H1 (cell line): ENCODE measurements around the gene SNRNP70. TPM values are rescaled to one million over a fixed set of nuclear protein-coding genes. Genes with fewer than 3 reads are reported as not detected.

Experiments
- CTCF ChIA-PET: fragments of 300-600 bp; sonication (Branson Sonifier 250); formaldehyde crosslinking; loops from one replicate; lab custom pipeline; 2021; ENCODE audit not compliant: partially characterized antibody; lab: Charles Lee
- POLR2A ChIA-PET: fragments of 300-600 bp; sonication (Branson Sonifier 250); formaldehyde crosslinking; loops from one replicate; lab custom pipeline; 2021; ENCODE audit warnings: inconsistent platforms; ENCODE audit not compliant: partially characterized antibody; lab: Charles Lee
- DNase-seq, 2 experiments: peaks; one replicate each; pipeline versions ENCODE4 v3.0.0 to v3.0.0-alpha.2; 2010 to 2022; ENCODE audit warnings: low spot score in 2 of 2, low read depth in 1 of 2, mixed read lengths in 1 of 2
- FAIRE-seq: peaks from 2 replicates; lab custom pipeline; 2011; peaks lifted over from hg19 to GRCh38; lab: Jason Lieb, UNC
- H2AFZ ChIP-seq: 2 replicates; pipeline ENCODE4 v1.8.1; 2012; ENCODE audit warnings: low read length, inconsistent platforms
- H2AK5ac ChIP-seq: 2 replicates; pipeline ENCODE4 v1.6.1; 2013; ENCODE audit warnings: low read depth, low read length
- H2BK120ac ChIP-seq: replicated peaks from 2 replicates; pipeline ENCODE3; 2013; ENCODE audit warnings: low read depth, low read length, inconsistent platforms
- H2BK12ac ChIP-seq: 2 replicates; pipeline ENCODE4 v1.6.1; 2013; ENCODE audit warnings: low read depth, low read length
- H2BK15ac ChIP-seq: 2 replicates; pipeline ENCODE4 v1.6.1; 2013; ENCODE audit warnings: low read length
- H2BK20ac ChIP-seq: 2 replicates; pipeline ENCODE4 v1.6.1; 2013; ENCODE audit warnings: low read length
- H2BK5ac ChIP-seq: 2 replicates; pipeline ENCODE4 v1.6.1; 2013; ENCODE audit warnings: low read depth, low read length
- H3K14ac ChIP-seq: 2 replicates; pipeline ENCODE4 v1.6.1; 2013; ENCODE audit warnings: inconsistent platforms; ENCODE audit not compliant: insufficient read length
- H3K18ac ChIP-seq: 2 replicates; pipeline ENCODE4 v1.6.1; 2013; ENCODE audit warnings: low read length; ENCODE audit errors: extremely low read depth
- H3K23ac ChIP-seq: 2 replicates; pipeline ENCODE4 v1.6.1; 2013; ENCODE audit warnings: inconsistent platforms; ENCODE audit not compliant: insufficient read length
- H3K23me2 ChIP-seq: 2 replicates; pipeline ENCODE4 v1.6.1; 2013; ENCODE audit warnings: low read depth, low read length
- H3K27ac ChIP-seq: 2 replicates; pipeline ENCODE4 v1.6.1; 2011; ENCODE audit warnings: low read depth, low read length, inconsistent platforms
- H3K27me3 ChIP-seq, 4 experiments: replicated peaks in 1 of 4; 1 replicate in 1 of 4; 2 replicates in 3 of 4; pipeline versions ENCODE4 v1.6.1 to v1.8.1; 2011 to 2013; ENCODE audit warnings: low read length in 3 of 4, mild to moderate bottlenecking in 3 of 4, inconsistent platforms in 2 of 4, mixed read lengths in 2 of 4, moderate library complexity in 1 of 4; ENCODE audit not compliant: control insufficient read depth in 3 of 4, insufficient read depth in 3 of 4; ENCODE audit errors: extremely low read depth in 1 of 4
- H3K36me3 ChIP-seq, 4 experiments: 2 replicates each; pipeline versions ENCODE4 v1.6.1 to v1.8.1; 2011 to 2013; ENCODE audit warnings: mild to moderate bottlenecking in 4 of 4, low read length in 3 of 4, moderate library complexity in 2 of 4, control low read depth in 1 of 4, inconsistent platforms in 1 of 4; ENCODE audit not compliant: insufficient read depth in 4 of 4, control insufficient read depth in 2 of 4
- H3K4ac ChIP-seq: replicated peaks from 2 replicates; pipeline ENCODE3; 2013; ENCODE audit warnings: low read length, low read depth, mixed read lengths, inconsistent platforms; ENCODE audit not compliant: insufficient read length
- H3K4me1 ChIP-seq, 4 experiments: replicated peaks in 1 of 4; 1 replicate in 1 of 4; 2 replicates in 3 of 4; pipeline versions ENCODE4 v1.6.1 to v1.8.1; 2011 to 2013; ENCODE audit warnings: low read length in 3 of 4, inconsistent platforms in 2 of 4, mixed read lengths in 1 of 4; ENCODE audit not compliant: insufficient read depth in 4 of 4, control insufficient read depth in 3 of 4
- H3K4me2 ChIP-seq, 2 experiments: 2 replicates each; pipeline versions ENCODE4 v1.6.1 to v1.8.1; 2011 to 2013; ENCODE audit warnings: low read depth in 2 of 2, low read length in 2 of 2, control low read depth in 1 of 2, inconsistent platforms in 1 of 2, mild to moderate bottlenecking in 1 of 2; ENCODE audit not compliant: insufficient read depth in 1 of 2
- H3K4me3 ChIP-seq, 4 experiments: fragments of 200-600, 300-600 bp in 1 of 4; sonication (generic), shearing (Covaris generic), sonication (Bioruptor Twin) in 1 of 4; 2 replicates each; pipeline versions ENCODE4 v1.5.1 to v1.8.1; 2011 to 2016; ENCODE audit warnings: low read length in 4 of 4, low read depth in 3 of 4, control low read depth in 2 of 4, inconsistent platforms in 2 of 4, mild to moderate bottlenecking in 2 of 4, mixed read lengths in 1 of 4, moderate library complexity in 1 of 4; ENCODE audit not compliant: insufficient read depth in 2 of 4; ENCODE audit errors: extremely low read depth in 1 of 4
- H3K56ac ChIP-seq: replicated peaks from 2 replicates; pipeline ENCODE3; 2013; ENCODE audit warnings: low read depth, mild to moderate bottlenecking, mixed read lengths, low read length, inconsistent platforms; ENCODE audit not compliant: insufficient read length
- H3K79me1 ChIP-seq: 2 replicates; pipeline ENCODE4 v1.6.1; 2013; ENCODE audit warnings: low read depth, low read length, control low read depth
- H3K79me2 ChIP-seq, 2 experiments: 2 replicates each; pipeline versions ENCODE4 v1.6.1 to v1.8.1; 2012 to 2013; ENCODE audit warnings: low read length in 2 of 2, mild to moderate bottlenecking in 2 of 2, inconsistent platforms in 1 of 2; ENCODE audit not compliant: insufficient read depth in 2 of 2, control insufficient read depth in 1 of 2
- H3K9ac ChIP-seq, 4 experiments: replicated peaks in 1 of 4; 1 replicate in 1 of 4; 2 replicates in 3 of 4; pipeline versions ENCODE4 v1.6.1 to v1.8.1; 2011 to 2013; ENCODE audit warnings: low read depth in 3 of 4, low read length in 3 of 4, control low read depth in 2 of 4, mild to moderate bottlenecking in 2 of 4, moderate library complexity in 2 of 4, inconsistent platforms in 1 of 4; ENCODE audit errors: extremely low read depth in 1 of 4
- H3K9me3 ChIP-seq, 2 experiments: 2 replicates each; pipeline versions ENCODE4 v1.6.1 to v1.8.1; 2012 to 2013; ENCODE audit warnings: mild to moderate bottlenecking in 2 of 2, moderate library complexity in 2 of 2, control low read depth in 1 of 2, inconsistent platforms in 1 of 2, low read depth in 1 of 2, low read length in 1 of 2, mixed read lengths in 1 of 2; ENCODE audit not compliant: insufficient read depth in 2 of 2
- H4K20me1 ChIP-seq, 2 experiments: replicated peaks in 1 of 2; 2 replicates each; pipeline versions ENCODE3 to v1.8.1; 2011 to 2013; ENCODE audit warnings: inconsistent platforms in 2 of 2, low read length in 2 of 2, mild to moderate bottlenecking in 1 of 2; ENCODE audit not compliant: insufficient read depth in 2 of 2, control insufficient read depth in 1 of 2
- H4K5ac ChIP-seq: 2 replicates; pipeline ENCODE4 v1.6.1; 2013; ENCODE audit warnings: low read length, low read depth, mixed read lengths, inconsistent platforms; ENCODE audit not compliant: insufficient read length
- H4K8ac ChIP-seq: 2 replicates; pipeline ENCODE4 v1.8.0; 2013; ENCODE audit warnings: mild to moderate bottlenecking, moderate library complexity, low read length, inconsistent platforms; ENCODE audit not compliant: insufficient read depth; ENCODE audit errors: extremely low read depth
- H4K91ac ChIP-seq: replicated peaks from 2 replicates; pipeline ENCODE3; 2013; ENCODE audit warnings: low read length, mixed read lengths, inconsistent platforms; ENCODE audit not compliant: insufficient read length
- ATF3 ChIP-seq: IDR thresholded peaks from 2 replicates; pipeline ENCODE4 v1.6.1; 2011; ENCODE audit warnings: low read depth, mild to moderate bottlenecking, low read length; ENCODE audit not compliant: insufficient read depth
- BACH1 ChIP-seq: IDR thresholded peaks from 2 replicates; pipeline ENCODE4 v1.6.1; 2012; ENCODE audit warnings: low read length, improper control_type of control experiment
- CHD2 ChIP-seq: IDR thresholded peaks from 2 replicates; pipeline ENCODE4 v1.6.1; 2012; ENCODE audit warnings: low read length, improper control_type of control experiment
- EGR1 ChIP-seq: IDR thresholded peaks from 2 replicates; pipeline ENCODE4 v1.6.1; 2011; ENCODE audit warnings: low read depth, low read length, borderline replicate concordance
- HDAC2 ChIP-seq, 2 experiments: fragments of 300-600 bp in 1 of 2; sonication (generic) in 1 of 2; IDR thresholded peaks; 2 replicates each; pipeline ENCODE4 v1.6.1; 2011 to 2012; ENCODE audit warnings: low read depth in 2 of 2, low read length in 2 of 2, mild to moderate bottlenecking in 2 of 2, moderate library complexity in 2 of 2, borderline replicate concordance in 1 of 2, inconsistent platforms in 1 of 2
- KDM4A ChIP-seq: IDR thresholded peaks from one replicate; pipeline ENCODE4 v1.7.1; 2012; ENCODE audit warnings: low read depth, mild to moderate bottlenecking, moderate library complexity, low read length, inconsistent platforms; ENCODE audit not compliant: severe bottlenecking
- RFX5 ChIP-seq: IDR thresholded peaks from 2 replicates; pipeline ENCODE4 v1.6.1; 2011; ENCODE audit warnings: low read depth, low read length, improper control_type of control experiment, borderline replicate concordance
- SIX5 ChIP-seq: IDR thresholded peaks from 2 replicates; pipeline ENCODE4 v1.6.1; 2011; ENCODE audit warnings: mild to moderate bottlenecking, low read depth, low read length
- TCF12 ChIP-seq: IDR thresholded peaks from 2 replicates; pipeline ENCODE4 v1.6.1; 2011; ENCODE audit warnings: low read depth, mild to moderate bottlenecking, low read length
- YY1 ChIP-seq: IDR thresholded peaks from 2 replicates; pipeline ENCODE4 v1.6.1; 2011; ENCODE audit warnings: low read depth, mild to moderate bottlenecking, low read length
- WGBS, 2 experiments: shearing (Covaris generic) in 1 of 2; methylation state at CpG; one replicate each; pipeline versions ENCODE4 v1.1.6 to v1.1.7; 2013 to 2015; ENCODE audit warnings: low lambda C conversion rate in 2 of 2, mixed read lengths in 2 of 2, inconsistent platforms in 1 of 2, low coverage in 1 of 2, missing lambda C conversion rate in 1 of 2; ENCODE audit not compliant: insufficient replicate concordance in 2 of 2, insufficient coverage in 1 of 2, insufficient read length in 1 of 2; ENCODE audit errors: extremely low coverage in 1 of 2, missing lambda C conversion rate in 1 of 2; 5-methylcytosine and 5-hydroxymethylcytosine counted together
- polyA plus RNA-seq, 7 experiments: library from polyadenylated mRNA; depleted of rRNA in 3 of 7; stranded (reverse) in 5 of 7; unstranded in 2 of 7; fragments of >200 nt in 5 of 7; fragments of 200-250 nt in 2 of 7; gene quantifications; 1 replicate in 5 of 7; 2 replicates in 1 of 7; 4 replicates in 1 of 7; pipeline versions ENCODE4 v1.2.1 to v1.2.3, GENCODE V29; 2011 to 2013; ENCODE audit warnings: missing spikeins in 2 of 7, mixed read lengths in 2 of 7
- total RNA-seq: library from RNA; stranded (reverse); fragmentation: NEBNext Ultra II Directional; extraction: Animal tissue kit (Norgen Biotek cat#: 25700); gene quantifications from 2 replicates; pipeline ENCODE4 v1.2.1, GENCODE V29; 2021

Gene SNRNP70
- total and polyA plus RNA-seq, 2 of the 8 experiments (the other 6 are each of a cell fraction or from before 2014, with no cell fraction given) = 231 to 235 TPM

DNA sequence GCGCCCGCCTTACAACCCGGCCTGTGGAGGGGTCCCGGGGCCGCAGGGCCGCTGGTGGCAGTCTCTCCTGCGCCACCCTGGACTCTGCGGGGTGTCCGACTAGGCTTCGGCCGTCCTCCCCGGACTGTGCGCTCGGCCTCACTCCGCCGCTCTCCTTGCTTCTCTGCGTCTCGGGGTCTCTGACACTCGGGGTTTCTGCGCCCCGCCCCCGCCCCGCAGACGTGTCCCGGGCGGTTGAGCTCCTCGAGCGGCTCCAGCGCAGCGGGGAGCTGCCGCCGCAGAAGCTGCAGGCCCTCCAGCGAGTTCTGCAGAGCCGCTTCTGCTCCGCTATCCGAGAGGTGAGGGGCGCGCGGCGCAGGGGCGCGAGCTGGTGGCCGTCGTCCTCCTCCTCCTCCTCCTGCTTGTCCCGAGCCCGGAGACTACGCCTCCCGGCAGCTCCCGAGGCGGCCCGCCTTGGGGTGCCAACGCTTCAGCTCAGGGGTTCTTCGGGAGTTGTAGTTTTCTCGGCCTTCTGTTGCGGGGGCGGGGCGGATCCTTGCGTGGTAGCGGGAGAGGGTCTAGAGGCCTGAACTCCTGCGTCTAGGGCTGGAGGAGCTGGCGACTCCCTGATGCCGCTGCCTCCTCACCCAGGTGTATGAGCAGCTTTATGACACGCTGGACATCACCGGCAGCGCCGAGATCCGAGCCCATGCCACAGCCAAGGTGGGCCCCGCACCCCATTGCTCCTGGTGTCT is 29.5 kb downstream of the SNRNP70 start:
- H2AK5ac ChIP-seq = no peak overlapping the region
- H3K79me1 ChIP-seq = peaks cover 2% of the 10 kb centered on the region; the same call in 1 of the 2 replicates
- peak overlapping the region in 1 of 4 experiments; percentile 51; a peak in 1 of 7 replicates for H3K9ac ChIP-seq
- H3K14ac ChIP-seq = no peak overlapping the region
- H3K18ac ChIP-seq = peak overlapping the region; percentile 60; the same call in 1 of the 2 replicates
- CTCF ChIA-PET = interaction anchor here (0.7 to 3.2 kb wide), 16 partner anchors 9 to 272 kb away, joined by 3 to 17 read pairs (median 6); no protein-coding TSS in a partner anchor
- no peak overlapping the region for H2BK15ac ChIP-seq
- H3K23me2 ChIP-seq = peaks cover 20% of the 10 kb centered on the region
- WGBS, 2 experiments = 18% methylated on average over 31 of the region's 68 CpGs; no CpG with 5 or more reads in 1 of the 2 experiments
- H3K4me3 ChIP-seq = peak overlapping the region; percentile 57 to 78 (median 62)
- H4K91ac ChIP-seq = no peak overlapping the region
- H3K9me3 ChIP-seq = no peaks in the 10 kb centered on the region
- H2BK120ac ChIP-seq = no peak overlapping the region
- peaks cover 0 to 5% of the 10 kb centered on the region in 2 experiments for H4K20me1 ChIP-seq
- DNase-seq = peak in 1 of 2 experiments; percentile 86
- peaks cover 0 to 4% (median 2%) of the 10 kb centered on the region in 4 experiments; a peak in 4 of 7 replicates for H3K4me1 ChIP-seq
- H3K4me2 ChIP-seq = peak overlapping the region; percentile 81 to 99
- H2BK12ac ChIP-seq = no peak overlapping the region
- H3K79me2 ChIP-seq = no peaks in the 10 kb centered on the region
- no peak overlapping the region; the same call in 1 of the 2 replicates for H4K8ac ChIP-seq
- H2AFZ ChIP-seq = no peak overlapping the region
- no peak overlapping the region for H2BK20ac ChIP-seq
- H3K56ac ChIP-seq = no peak overlapping the region
- no peak for FAIRE-seq
- H2BK5ac ChIP-seq = no peak overlapping the region; the same call in 1 of the 2 replicates
- POLR2A ChIA-PET = interaction anchor here (0.9 to 7.8 kb wide), 15 partner anchors 9 to 224 kb away, joined by 3 to 67 read pairs (median 3); a partner anchor contains a TSS
- H3K23ac ChIP-seq = no peak overlapping the region
- H3K4ac ChIP-seq = no peak overlapping the region
- no peak overlapping the region for H4K5ac ChIP-seq
- H3K27ac ChIP-seq = no peak overlapping the region
- no peaks in the 10 kb centered on the region for H3K36me3 ChIP-seq
- peaks cover 0 to 5% (median 3%) of the 10 kb centered on the region in 4 experiments; a peak in 6 of 7 replicates for H3K27me3 ChIP-seq
- TF ChIP-seq YY1 (no peak), BACH1 (0 out of 2 replicates have a peak, but pooled peaks have one; percentile 26), TCF12 (no peak), KDM4A (peak; percentile 57), SIX5 (peak; percentile 78), CHD2 (0 out of 2 replicates have a peak, but pooled peaks have one; percentile 25), EGR1 (peak; percentile 86; the same call in 1 of the 2 replicates), ATF3 (no peak), RFX5 (no peak), HDAC2 (IDR thresholded peaks at IDR 0.05; ENCODE audit: borderline replicate concordance in 1 of 2, low read depth in 2 of 2, low read length in 2 of 2) (peak in 1 of 2 experiments; percentile 49; a peak in 1 of 4 replicates)
